WERI-Rb-1 (cell line): ENCODE data around the gene TUSC7.

Experiments used
- DNase-seq: peaks from one replicate; pipeline ENCODE4 v3.0.0-alpha.2; 2020
- H3K27ac ChIP-seq: fragments of 250-450 bp; sonication (Bioruptor Pico); 2 replicates; pipeline ENCODE4 v1.5.1; 2020; ENCODE audit warnings: mild to moderate bottlenecking, moderate library complexity
- H3K27me3 ChIP-seq: fragments of 250-450 bp; sonication (Bioruptor Pico); 2 replicates; pipeline ENCODE4 v1.5.1; 2021; ENCODE audit warnings: mild to moderate bottlenecking, low read depth, moderate library complexity; ENCODE audit not compliant: insufficient read depth, severe bottlenecking
- H3K36me3 ChIP-seq: fragments of 250-450 bp; sonication (Bioruptor Pico); 2 replicates; pipeline ENCODE4 v1.5.1; 2020; ENCODE audit warnings: mild to moderate bottlenecking, moderate library complexity
- H3K4me3 ChIP-seq: 2 replicates; pipeline ENCODE4 v1.5.1; 2011; ENCODE audit warnings: low read depth, mild to moderate bottlenecking, control low read depth, low read length
- H3K9me3 ChIP-seq: fragments of 250-450 bp; sonication (Bioruptor Pico); 2 replicates; pipeline ENCODE4 v1.5.1; 2021; ENCODE audit warnings: mild to moderate bottlenecking, moderate library complexity; ENCODE audit not compliant: severe bottlenecking
- TF ChIP-seq, protein P1 (sequence below): IDR thresholded peaks from 2 replicates; pipeline ENCODE4 v1.5.1; 2011; ENCODE audit warnings: low read depth, mild to moderate bottlenecking, control low read depth, inconsistent platforms, low read length

Gene TUSC7

DNA sequence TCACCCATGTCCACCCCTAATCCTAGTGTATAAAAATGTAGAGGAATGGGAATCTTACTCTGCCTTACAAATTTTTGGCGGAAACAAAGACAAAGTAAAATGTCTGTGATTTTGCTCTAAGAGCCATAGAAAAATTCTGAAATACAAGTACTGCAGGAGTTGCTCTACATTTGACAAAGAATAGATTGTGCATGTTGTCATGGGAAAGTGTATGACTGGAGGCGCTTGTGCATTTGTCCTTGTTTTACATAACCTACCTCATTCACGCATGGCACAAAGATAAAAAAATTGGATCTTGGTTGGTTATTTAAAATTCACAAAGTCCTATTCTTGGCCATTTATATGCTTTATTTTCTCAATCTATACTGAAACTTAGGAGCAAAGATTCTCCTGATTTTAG, 2.0 kb upstream of the TUSC7 start:
- H3K36me3 ChIP-seq, result no peaks in the 10 kb centered on the region
- TF ChIP-seq, protein P1, sequence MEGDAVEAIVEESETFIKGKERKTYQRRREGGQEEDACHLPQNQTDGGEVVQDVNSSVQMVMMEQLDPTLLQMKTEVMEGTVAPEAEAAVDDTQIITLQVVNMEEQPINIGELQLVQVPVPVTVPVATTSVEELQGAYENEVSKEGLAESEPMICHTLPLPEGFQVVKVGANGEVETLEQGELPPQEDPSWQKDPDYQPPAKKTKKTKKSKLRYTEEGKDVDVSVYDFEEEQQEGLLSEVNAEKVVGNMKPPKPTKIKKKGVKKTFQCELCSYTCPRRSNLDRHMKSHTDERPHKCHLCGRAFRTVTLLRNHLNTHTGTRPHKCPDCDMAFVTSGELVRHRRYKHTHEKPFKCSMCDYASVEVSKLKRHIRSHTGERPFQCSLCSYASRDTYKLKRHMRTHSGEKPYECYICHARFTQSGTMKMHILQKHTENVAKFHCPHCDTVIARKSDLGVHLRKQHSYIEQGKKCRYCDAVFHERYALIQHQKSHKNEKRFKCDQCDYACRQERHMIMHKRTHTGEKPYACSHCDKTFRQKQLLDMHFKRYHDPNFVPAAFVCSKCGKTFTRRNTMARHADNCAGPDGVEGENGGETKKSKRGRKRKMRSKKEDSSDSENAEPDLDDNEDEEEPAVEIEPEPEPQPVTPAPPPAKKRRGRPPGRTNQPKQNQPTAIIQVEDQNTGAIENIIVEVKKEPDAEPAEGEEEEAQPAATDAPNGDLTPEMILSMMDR, result no peak
- no peak for DNase-seq
- no peak overlapping the region for H3K4me3 ChIP-seq
- no peak overlapping the region for H3K27ac ChIP-seq
- H3K9me3 ChIP-seq, result no peaks in the 10 kb centered on the region
- peaks cover 4% of the 10 kb centered on the region for H3K27me3 ChIP-seq

DNA sequence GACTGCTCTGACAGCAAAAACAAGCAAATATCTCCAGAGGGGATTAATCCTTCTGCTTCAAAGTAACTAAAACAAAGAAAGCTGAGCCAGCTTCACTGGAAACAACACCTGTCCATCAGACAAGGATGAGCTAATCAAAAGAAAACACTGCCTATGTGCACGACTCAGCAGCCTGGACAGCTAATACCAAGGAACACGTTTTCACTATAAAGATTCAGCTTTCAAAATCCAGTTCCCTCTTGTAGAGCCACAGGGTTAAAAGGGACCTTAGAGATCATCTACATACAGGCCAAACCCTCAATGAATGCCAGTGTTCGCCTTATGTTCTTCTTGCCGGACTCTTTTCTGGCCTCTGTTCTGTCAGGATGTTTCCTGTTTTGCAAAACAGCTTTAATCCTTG, 6.9 kb downstream of the TUSC7 start:
- no peak overlapping the region for H3K27ac ChIP-seq
- H3K27me3 ChIP-seq, result peaks cover 9% of the 10 kb centered on the region
- TF ChIP-seq, protein P1, result no peak
- H3K9me3 ChIP-seq, result no peaks in the 10 kb centered on the region
- no peaks in the 10 kb centered on the region for H3K36me3 ChIP-seq
- no peak for DNase-seq
- no peak overlapping the region for H3K4me3 ChIP-seq

DNA sequence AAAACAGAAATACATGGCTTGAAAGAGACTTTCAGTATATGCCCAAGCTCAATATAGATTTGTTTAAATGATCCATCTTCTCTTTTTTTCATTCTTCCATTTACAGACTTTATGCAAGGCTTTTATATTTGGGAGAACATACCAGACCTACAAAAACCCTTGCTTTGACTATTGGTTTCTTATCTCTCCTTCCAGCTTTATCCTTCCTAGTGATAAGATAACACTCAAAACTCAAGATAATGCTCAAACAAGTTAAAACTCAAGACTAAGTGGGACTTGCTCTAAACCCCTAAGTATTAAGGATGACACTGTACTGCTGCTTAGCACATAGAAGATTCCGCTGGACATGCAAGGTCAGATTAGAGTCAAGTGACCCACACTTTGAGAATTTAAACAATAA, 8.0 kb downstream of the TUSC7 start:
- Histone ChIP-seq H3K4me3 (no peak overlapping the region), H3K9me3 (no peaks in the 10 kb centered on the region), H3K36me3 (no peaks in the 10 kb centered on the region), H3K27me3 (peaks cover 9% of the 10 kb centered on the region), H3K27ac (no peak overlapping the region)
- no peak for DNase-seq
- TF ChIP-seq, protein P1, result no peak

DNA sequence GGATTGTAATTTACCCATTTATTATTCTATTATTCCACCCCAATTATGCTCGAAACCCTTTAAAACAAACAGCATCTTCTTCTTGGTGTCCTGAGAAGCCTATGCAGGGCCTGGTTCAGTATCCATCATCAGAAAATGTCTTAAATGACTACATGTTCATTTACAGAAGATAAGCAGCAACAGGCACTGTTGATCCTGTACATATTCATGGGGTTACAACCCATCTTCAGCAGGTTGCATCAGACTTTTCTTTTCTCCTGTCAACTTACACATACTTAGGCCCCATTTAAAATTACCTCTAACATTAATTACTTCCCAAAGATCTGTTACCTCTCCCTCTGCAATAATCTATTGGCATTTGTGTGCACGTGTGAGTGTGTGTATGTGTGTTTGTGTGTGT, 18.9 kb downstream of the TUSC7 start:
- H3K36me3 ChIP-seq, result no peaks in the 10 kb centered on the region
- peaks cover 11% of the 10 kb centered on the region for H3K27me3 ChIP-seq
- H3K27ac ChIP-seq, result no peak overlapping the region
- DNase-seq, result no peak
- H3K9me3 ChIP-seq, result no peaks in the 10 kb centered on the region
- TF ChIP-seq, protein P1, result no peak
- no peak overlapping the region for H3K4me3 ChIP-seq

DNA sequence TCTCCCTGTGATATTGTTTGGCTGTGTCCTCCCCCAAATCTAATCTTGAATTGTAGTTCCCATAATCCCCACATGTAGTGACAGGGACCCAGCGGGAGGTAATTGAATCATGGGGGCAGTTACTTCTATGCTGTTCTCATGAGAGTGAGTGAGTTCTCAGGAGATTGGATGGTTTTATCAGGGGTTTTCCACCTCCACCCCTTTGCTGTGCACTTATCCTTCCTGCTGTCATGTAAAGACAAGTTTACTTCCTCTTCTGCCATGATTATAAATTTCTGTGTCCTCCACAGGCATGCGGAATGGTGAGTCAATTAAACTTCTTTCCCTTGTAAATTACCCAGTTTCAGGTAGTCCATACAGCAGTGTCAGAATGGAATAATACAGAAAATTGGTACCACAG, 24.7 kb downstream of the TUSC7 start:
- TF ChIP-seq, protein P1, result no peak
- Histone ChIP-seq H3K27me3 (peaks cover 8% of the 10 kb centered on the region), H3K36me3 (no peaks in the 10 kb centered on the region), H3K4me3 (no peak overlapping the region), H3K27ac (no peak overlapping the region), H3K9me3 (peaks cover 2% of the 10 kb centered on the region)
- DNase-seq, result no peak

DNA sequence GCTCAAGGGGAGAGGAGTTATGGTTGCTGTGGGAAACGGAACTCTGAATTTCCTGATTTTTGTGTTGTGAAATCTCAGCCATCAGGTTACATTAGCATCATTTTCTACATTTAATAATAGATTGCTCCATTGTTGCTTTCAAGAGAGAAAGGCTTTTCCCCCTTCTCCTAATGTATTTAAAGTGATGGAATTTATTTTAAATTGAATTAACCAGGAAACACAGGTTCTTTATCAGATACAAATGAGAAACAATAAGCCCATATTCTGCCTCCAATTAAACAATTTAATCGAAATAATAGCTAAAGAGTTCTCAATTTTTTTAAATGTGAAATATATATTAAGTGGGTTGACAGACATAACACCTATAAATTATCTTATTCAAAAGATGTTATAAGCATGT, 30.1 kb downstream of the TUSC7 start:
- no peak for DNase-seq
- no peak overlapping the region for H3K27ac ChIP-seq

More for the DNA sequence above, 30.1 kb downstream of the TUSC7 start:
- TF ChIP-seq, protein P1, result no peak
- Histone ChIP-seq H3K27me3 (peaks cover 15% of the 10 kb centered on the region), H3K9me3 (peaks cover 2% of the 10 kb centered on the region), H3K36me3 (no peaks in the 10 kb centered on the region), H3K4me3 (no peak overlapping the region)
